HL-60 (cell line): Measurements from ENCODE around the gene MYO5B.

ENCODE experiments used
- DNase-seq, 2 experiments: peaks; one replicate each; pipeline ENCODE4 v3.0.0-alpha.2; 2010 to 2020; ENCODE audit warnings: low read depth in 1 of 2, low spot score in 1 of 2
- H3K27ac ChIP-seq: fragments of 250-450 bp; sonication (Bioruptor Pico); replicated peaks from 2 replicates; pipeline ENCODE4 v1.5.1; 2020; ENCODE audit warnings: mild to moderate bottlenecking, moderate library complexity
- H3K27me3 ChIP-seq: fragments of 250-450 bp; sonication (Bioruptor Pico); 2 replicates; pipeline ENCODE4 v1.5.1; 2021; ENCODE audit warnings: mild to moderate bottlenecking, moderate library complexity; ENCODE audit not compliant: insufficient read depth, poor library complexity, severe bottlenecking
- H3K4me3 ChIP-seq: replicated peaks from 2 replicates; pipeline ENCODE4 v1.5.1; 2011; ENCODE audit warnings: mild to moderate bottlenecking, control low read depth, low read length; ENCODE audit not compliant: insufficient read depth
- GABPA ChIP-seq: IDR thresholded peaks from 2 replicates; pipeline ENCODE4 v1.6.1; 2012; ENCODE audit warnings: low read depth
- POLR2AphosphoS5 ChIP-seq: IDR thresholded peaks from 2 replicates; pipeline ENCODE4 v1.6.1; 2012; ENCODE audit warnings: low read depth
- SPI1 ChIP-seq: IDR thresholded peaks from 2 replicates; pipeline ENCODE4 v1.6.1; 2012; ENCODE audit warnings: low read depth, mild to moderate bottlenecking, borderline replicate concordance
- TF ChIP-seq, protein P1 (sequence below): IDR thresholded peaks from one replicate; pipeline ENCODE4 v1.5.1; 2011; ENCODE audit warnings: low read length, control low read depth, inconsistent platforms; ENCODE audit not compliant: insufficient read depth
- TF ChIP-seq, protein P2 (sequence below): IDR thresholded peaks from 2 replicates; pipeline ENCODE4 v1.6.1; 2012; ENCODE audit warnings: low read depth; ENCODE audit not compliant: insufficient replicate concordance

MYO5B gene

DNA sequence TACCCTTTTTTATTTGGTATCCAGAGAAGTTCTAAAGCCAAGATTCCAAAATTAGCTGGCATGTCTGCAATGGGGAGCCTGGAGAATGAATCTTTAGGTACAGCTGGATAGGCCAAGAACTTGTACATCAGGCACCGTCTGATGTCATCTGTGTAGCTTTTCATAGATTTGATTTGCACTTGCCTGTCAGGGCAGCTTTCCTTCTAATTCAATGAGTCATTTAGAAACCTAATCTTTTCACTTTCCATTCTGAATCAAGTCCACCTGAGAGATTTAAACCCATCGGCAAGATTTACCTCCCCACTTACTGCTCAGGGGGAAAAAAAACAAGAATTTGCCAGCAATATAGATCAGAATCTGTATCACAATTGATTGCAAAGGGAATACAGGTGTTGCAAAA lies 320.7 kb downstream of the MYO5B start:
- Histone ChIP-seq H3K4me3 (no peak overlapping the region), H3K27me3 (peaks cover 6% of the 10 kb centered on the region), H3K27ac (no peak overlapping the region)
- TF ChIP-seq POLR2AphosphoS5 (no peak), GABPA (no peak), SPI1 (no peak)
- TF ChIP-seq, protein P1, sequence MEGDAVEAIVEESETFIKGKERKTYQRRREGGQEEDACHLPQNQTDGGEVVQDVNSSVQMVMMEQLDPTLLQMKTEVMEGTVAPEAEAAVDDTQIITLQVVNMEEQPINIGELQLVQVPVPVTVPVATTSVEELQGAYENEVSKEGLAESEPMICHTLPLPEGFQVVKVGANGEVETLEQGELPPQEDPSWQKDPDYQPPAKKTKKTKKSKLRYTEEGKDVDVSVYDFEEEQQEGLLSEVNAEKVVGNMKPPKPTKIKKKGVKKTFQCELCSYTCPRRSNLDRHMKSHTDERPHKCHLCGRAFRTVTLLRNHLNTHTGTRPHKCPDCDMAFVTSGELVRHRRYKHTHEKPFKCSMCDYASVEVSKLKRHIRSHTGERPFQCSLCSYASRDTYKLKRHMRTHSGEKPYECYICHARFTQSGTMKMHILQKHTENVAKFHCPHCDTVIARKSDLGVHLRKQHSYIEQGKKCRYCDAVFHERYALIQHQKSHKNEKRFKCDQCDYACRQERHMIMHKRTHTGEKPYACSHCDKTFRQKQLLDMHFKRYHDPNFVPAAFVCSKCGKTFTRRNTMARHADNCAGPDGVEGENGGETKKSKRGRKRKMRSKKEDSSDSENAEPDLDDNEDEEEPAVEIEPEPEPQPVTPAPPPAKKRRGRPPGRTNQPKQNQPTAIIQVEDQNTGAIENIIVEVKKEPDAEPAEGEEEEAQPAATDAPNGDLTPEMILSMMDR = no peak
- TF ChIP-seq, protein P2, sequence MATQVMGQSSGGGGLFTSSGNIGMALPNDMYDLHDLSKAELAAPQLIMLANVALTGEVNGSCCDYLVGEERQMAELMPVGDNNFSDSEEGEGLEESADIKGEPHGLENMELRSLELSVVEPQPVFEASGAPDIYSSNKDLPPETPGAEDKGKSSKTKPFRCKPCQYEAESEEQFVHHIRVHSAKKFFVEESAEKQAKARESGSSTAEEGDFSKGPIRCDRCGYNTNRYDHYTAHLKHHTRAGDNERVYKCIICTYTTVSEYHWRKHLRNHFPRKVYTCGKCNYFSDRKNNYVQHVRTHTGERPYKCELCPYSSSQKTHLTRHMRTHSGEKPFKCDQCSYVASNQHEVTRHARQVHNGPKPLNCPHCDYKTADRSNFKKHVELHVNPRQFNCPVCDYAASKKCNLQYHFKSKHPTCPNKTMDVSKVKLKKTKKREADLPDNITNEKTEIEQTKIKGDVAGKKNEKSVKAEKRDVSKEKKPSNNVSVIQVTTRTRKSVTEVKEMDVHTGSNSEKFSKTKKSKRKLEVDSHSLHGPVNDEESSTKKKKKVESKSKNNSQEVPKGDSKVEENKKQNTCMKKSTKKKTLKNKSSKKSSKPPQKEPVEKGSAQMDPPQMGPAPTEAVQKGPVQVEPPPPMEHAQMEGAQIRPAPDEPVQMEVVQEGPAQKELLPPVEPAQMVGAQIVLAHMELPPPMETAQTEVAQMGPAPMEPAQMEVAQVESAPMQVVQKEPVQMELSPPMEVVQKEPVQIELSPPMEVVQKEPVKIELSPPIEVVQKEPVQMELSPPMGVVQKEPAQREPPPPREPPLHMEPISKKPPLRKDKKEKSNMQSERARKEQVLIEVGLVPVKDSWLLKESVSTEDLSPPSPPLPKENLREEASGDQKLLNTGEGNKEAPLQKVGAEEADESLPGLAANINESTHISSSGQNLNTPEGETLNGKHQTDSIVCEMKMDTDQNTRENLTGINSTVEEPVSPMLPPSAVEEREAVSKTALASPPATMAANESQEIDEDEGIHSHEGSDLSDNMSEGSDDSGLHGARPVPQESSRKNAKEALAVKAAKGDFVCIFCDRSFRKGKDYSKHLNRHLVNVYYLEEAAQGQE = no peak
- no peak for DNase-seq

DNA sequence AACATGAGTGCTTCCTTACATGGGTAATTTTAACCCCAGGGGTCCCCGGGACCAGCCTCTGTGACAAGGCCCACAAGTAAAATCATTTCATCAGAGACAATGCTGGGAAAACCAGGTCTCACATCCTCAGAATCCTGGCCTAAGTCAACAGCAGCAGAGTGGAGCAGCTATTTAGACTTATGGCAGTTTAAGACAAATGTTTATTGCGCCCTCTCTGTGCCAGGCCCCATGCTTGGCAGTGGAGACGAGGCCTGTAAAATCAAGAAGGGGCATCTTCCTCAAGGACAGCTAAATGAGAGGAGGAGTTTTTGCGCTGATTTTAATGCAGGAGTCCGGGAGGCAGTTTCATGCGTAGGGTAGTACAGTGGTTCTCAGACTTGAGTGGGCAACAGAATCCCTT lies 325.6 kb downstream of the MYO5B start:
- TF ChIP-seq GABPA = no peak
- TF ChIP-seq SPI1 = no peak
- no peak for TF ChIP-seq POLR2AphosphoS5
- TF ChIP-seq, protein P1 = no peak
- TF ChIP-seq, protein P2 = no peak
- Histone ChIP-seq H3K27ac (no peak overlapping the region), H3K27me3 (peaks cover 10% of the 10 kb centered on the region), H3K4me3 (no peak overlapping the region)
- DNase-seq = no peak

DNA sequence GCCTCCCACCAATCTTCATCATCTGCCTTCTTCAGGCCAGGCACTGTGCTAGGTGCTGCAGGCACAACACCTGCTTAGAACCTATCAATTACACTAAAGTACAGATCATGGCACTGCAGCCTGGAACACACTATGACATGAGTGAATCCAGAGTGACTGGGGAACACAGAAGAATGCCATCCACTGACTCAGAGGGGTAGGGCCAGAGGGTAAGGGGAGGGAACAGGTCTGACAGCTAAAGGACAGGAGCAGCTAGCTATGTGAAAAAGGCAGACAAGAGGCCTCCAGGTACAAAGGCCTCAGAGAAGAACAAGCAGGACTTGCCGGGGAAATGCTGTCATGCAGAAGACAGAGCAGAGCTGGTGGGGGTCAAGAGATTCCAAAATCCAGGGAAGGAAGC lies 328.3 kb downstream of the MYO5B start:
- TF ChIP-seq GABPA = no peak
- TF ChIP-seq, protein P1 = no peak
- TF ChIP-seq POLR2AphosphoS5 = no peak
- TF ChIP-seq SPI1 = no peak
- TF ChIP-seq, protein P2 = no peak

More for the DNA sequence above, 328.3 kb downstream of the MYO5B start:
- DNase-seq = no peak
- Histone ChIP-seq H3K4me3 (no peak overlapping the region), H3K27me3 (peaks cover 10% of the 10 kb centered on the region), H3K27ac (no peak overlapping the region)
